Rectal smooth muscle tissue (tissue), 1 donor: ENCODE measurements around the gene TENM3.

Experiments used
- H3K27ac ChIP-seq: one replicate; pipeline ENCODE4 v1.7.0; 2013; ENCODE audit warnings: low read depth, low read length, inconsistent platforms
- H3K27me3 ChIP-seq: one replicate; pipeline ENCODE4 v1.7.0; 2013; ENCODE audit warnings: low read length; ENCODE audit not compliant: control insufficient read depth, insufficient read depth
- H3K36me3 ChIP-seq: one replicate; pipeline ENCODE4 v1.7.0; 2013; ENCODE audit warnings: low read length; ENCODE audit not compliant: control insufficient read depth, insufficient read depth
- H3K4me1 ChIP-seq: one replicate; pipeline ENCODE4 v1.7.0; 2013; ENCODE audit warnings: low read length; ENCODE audit not compliant: control insufficient read depth, insufficient read depth
- H3K4me3 ChIP-seq: one replicate; pipeline ENCODE4 v1.7.0; 2013; ENCODE audit warnings: low read length
- H3K9ac ChIP-seq: one replicate; pipeline ENCODE4 v1.7.0; 2013; ENCODE audit warnings: low read length

Gene TENM3

GRCh38 chr4:182337366-182337765 is 94.2 kb downstream of the TENM3 start:
- Histone ChIP-seq H3K4me1 (no peaks in the 10 kb centered on the region), H3K27me3 (no peaks in the 10 kb centered on the region), H3K27ac (no peak overlapping the region), H3K9ac (no peak overlapping the region), H3K4me3 (no peak overlapping the region), H3K36me3 (no peaks in the 10 kb centered on the region)

GRCh38 chr4:182338063-182338462 is 94.9 kb downstream of the TENM3 start:
- Histone ChIP-seq H3K27ac (no peak overlapping the region), H3K9ac (no peak overlapping the region), H3K4me1 (no peaks in the 10 kb centered on the region), H3K36me3 (no peaks in the 10 kb centered on the region), H3K27me3 (no peaks in the 10 kb centered on the region), H3K4me3 (no peak overlapping the region)

GRCh38 chr4:182338746-182339145 is 95.5 kb downstream of the TENM3 start:
- Histone ChIP-seq H3K27me3 (no peaks in the 10 kb centered on the region), H3K27ac (no peak overlapping the region), H3K36me3 (no peaks in the 10 kb centered on the region), H3K4me3 (no peak overlapping the region), H3K4me1 (no peaks in the 10 kb centered on the region), H3K9ac (no peak overlapping the region)

- H3K4me3 ChIP-seq: no peak overlapping the region
- no peaks in the 10 kb centered on the region for H3K4me1 ChIP-seq
These were observed 96.0 kb downstream of the TENM3 start for GRCh38 chr4:182339221-182339641.

GRCh38 chr4:182343453-182343852 is 100.3 kb downstream of the TENM3 start:
- Histone ChIP-seq H3K36me3 (no peaks in the 10 kb centered on the region), H3K4me1 (no peaks in the 10 kb centered on the region), H3K4me3 (no peak overlapping the region), H3K27ac (no peak overlapping the region), H3K9ac (no peak overlapping the region), H3K27me3 (no peaks in the 10 kb centered on the region)

More at GRCh38 chr4:182339221-182339641, 96.0 kb downstream of the TENM3 start:
- H3K9ac ChIP-seq: no peak overlapping the region
- H3K36me3 ChIP-seq: no peaks in the 10 kb centered on the region
- no peak overlapping the region for H3K27ac ChIP-seq
- H3K27me3 ChIP-seq: no peaks in the 10 kb centered on the region

- Histone ChIP-seq H3K9ac (no peak overlapping the region), H3K27ac (no peak overlapping the region), H3K4me1 (no peaks in the 10 kb centered on the region), H3K4me3 (no peak overlapping the region), H3K36me3 (no peaks in the 10 kb centered on the region), H3K27me3 (no peaks in the 10 kb centered on the region)
These were observed 101.8 kb downstream of the TENM3 start for GRCh38 chr4:182344968-182345367.

GRCh38 chr4:182346250-182346649 is 103.0 kb downstream of the TENM3 start:
- Histone ChIP-seq H3K27me3 (no peaks in the 10 kb centered on the region), H3K36me3 (no peaks in the 10 kb centered on the region), H3K4me3 (no peak overlapping the region), H3K4me1 (no peaks in the 10 kb centered on the region), H3K9ac (no peak overlapping the region), H3K27ac (no peak overlapping the region)

- no peak overlapping the region for H3K9ac ChIP-seq
- H3K27ac ChIP-seq: no peak overlapping the region
- H3K36me3 ChIP-seq: no peaks in the 10 kb centered on the region
- H3K4me1 ChIP-seq: no peaks in the 10 kb centered on the region
- no peak overlapping the region for H3K4me3 ChIP-seq
- no peaks in the 10 kb centered on the region for H3K27me3 ChIP-seq
These were observed 103.6 kb downstream of the TENM3 start for GRCh38 chr4:182346675-182347375.

GRCh38 chr4:182348779-182349326 is 105.7 kb downstream of the TENM3 start:
- Histone ChIP-seq H3K27me3 (no peaks in the 10 kb centered on the region), H3K27ac (no peak overlapping the region), H3K9ac (no peak overlapping the region), H3K36me3 (no peaks in the 10 kb centered on the region), H3K4me3 (no peak overlapping the region), H3K4me1 (no peaks in the 10 kb centered on the region)

GRCh38 chr4:182350041-182350440 is 106.8 kb downstream of the TENM3 start:
- no peaks in the 10 kb centered on the region for H3K4me1 ChIP-seq
- H3K36me3 ChIP-seq: no peaks in the 10 kb centered on the region
- H3K27me3 ChIP-seq: no peaks in the 10 kb centered on the region
- no peak overlapping the region for H3K4me3 ChIP-seq
- no peak overlapping the region for H3K9ac ChIP-seq
- no peak overlapping the region for H3K27ac ChIP-seq

- H3K36me3 ChIP-seq: no peaks in the 10 kb centered on the region
- H3K4me3 ChIP-seq: no peak overlapping the region
- no peaks in the 10 kb centered on the region for H3K27me3 ChIP-seq
- H3K27ac ChIP-seq: no peak overlapping the region
- no peak overlapping the region for H3K9ac ChIP-seq
- H3K4me1 ChIP-seq: no peaks in the 10 kb centered on the region
These were observed 108.3 kb downstream of the TENM3 start for GRCh38 chr4:182351485-182351884.

GRCh38 chr4:182354106-182354505 is 110.9 kb downstream of the TENM3 start:
- no peaks in the 10 kb centered on the region for H3K27me3 ChIP-seq
- H3K27ac ChIP-seq: no peak overlapping the region
- no peaks in the 10 kb centered on the region for H3K36me3 ChIP-seq
- no peaks in the 10 kb centered on the region for H3K4me1 ChIP-seq
- no peak overlapping the region for H3K4me3 ChIP-seq
- no peak overlapping the region for H3K9ac ChIP-seq

GRCh38 chr4:182354867-182355266 is 111.7 kb downstream of the TENM3 start:
- Histone ChIP-seq H3K27me3 (no peaks in the 10 kb centered on the region), H3K9ac (no peak overlapping the region), H3K36me3 (no peaks in the 10 kb centered on the region), H3K4me1 (no peaks in the 10 kb centered on the region), H3K4me3 (no peak overlapping the region), H3K27ac (no peak overlapping the region)
